ENCODE results near the gene TEX54. TPM values are rescaled to one million over a fixed set of nuclear protein-coding genes. Genes with fewer than 3 reads are reported as not detected.

The TEX54 gene
- polyA plus RNA-seq, 1 donor = not detected

DNA sequence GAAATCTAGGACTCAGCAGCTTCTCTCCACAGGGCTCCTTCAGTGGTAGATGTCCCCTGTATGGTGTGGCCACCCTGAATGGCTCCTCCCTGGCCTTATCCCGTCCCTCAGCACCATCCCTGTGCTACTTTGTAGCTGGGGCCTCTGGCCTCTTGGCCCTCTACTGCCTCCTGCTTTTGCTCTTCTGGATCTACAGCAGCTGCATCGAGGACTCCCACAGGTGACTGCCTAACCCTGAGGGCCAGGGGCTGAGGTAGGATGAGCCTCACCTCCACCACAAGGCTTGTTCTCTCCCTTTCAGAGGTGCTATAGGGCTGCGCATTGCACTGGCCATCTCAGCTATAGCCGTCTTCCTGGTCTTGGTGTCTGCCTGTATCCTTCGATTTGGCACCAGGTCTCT is 43.6 kb downstream of the TEX54 start:
- DNase-seq (ENCODE audit: low read depth) = no peak

DNA sequence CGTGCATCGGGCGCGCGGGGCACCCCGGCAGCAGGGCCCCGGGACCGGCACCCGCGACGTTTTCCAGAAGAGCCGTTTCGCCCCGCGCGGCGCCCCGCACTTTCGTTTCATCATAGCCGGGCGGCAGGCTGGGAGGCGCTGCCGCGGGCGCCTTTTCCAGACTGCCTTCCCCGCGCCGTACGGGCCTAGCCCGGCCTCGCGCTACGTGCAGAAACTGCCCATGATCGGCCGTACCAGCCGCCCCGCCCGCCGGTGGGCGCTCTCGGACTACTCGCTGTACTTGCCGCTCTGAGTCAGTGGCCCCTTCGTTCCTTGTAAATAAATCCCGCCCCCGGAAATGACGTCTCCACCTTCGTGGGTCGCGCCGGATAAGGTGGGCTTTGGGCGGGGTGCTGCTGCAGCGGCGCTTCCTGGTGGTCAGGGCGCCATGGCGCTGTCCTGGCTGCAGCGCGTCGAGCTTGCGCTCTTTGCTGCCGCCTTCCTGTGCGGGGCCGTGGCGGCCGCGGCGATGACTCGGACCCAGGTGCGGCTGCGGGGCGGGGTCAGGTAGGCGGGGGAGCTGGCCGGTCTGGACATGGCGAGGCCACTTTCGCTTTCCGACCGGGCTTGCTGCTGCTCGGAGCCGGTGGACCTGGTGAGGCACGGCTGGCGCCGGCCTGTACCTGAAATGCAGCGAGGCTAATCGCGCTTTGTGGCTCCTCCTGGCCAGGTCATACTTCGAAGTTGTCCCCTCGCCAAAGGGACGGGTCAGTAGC is 45.5 kb downstream of the TEX54 start, which contains the start of gene TMEM179B:
TMEM179B (plus strand) TSS at position 398 of the 755 bp plus-strand sequence; CDS start at position 428, 30 bp downstream.
- peak; percentile 94 for DNase-seq (ENCODE audit: low read depth)

DNA sequence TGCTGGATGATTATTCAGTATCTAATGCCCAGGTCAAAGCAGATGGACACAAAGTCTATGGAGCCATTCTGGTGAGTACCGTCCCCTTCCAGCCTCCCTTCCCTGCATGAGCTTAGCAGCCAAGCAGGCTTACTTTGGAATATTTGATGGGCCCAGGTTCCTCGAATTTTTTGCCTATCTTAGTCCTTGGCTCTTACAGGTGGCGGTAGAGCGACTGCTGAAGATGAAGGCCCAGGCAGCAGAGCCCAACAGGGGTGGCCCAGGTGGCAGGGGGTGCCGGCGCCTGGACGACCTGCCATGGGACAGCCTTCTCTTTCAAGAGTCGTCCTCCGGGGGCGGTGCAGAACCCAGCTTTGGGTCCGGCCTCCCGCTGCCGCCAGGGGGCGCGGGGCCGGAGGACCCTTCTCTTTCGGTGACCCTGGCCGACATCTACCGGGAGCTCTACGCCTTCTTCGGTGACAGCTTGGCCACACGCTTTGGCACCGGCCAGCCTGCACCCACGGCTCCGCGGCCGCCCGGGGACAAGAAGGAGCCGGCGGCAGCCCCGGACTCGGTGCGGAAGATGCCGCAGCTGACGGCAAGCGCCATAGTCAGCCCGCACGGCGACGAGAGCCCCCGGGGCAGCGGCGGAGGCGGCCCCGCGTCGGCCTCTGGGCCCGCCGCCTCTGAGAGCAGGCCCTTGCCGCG is 46.2 kb downstream of the TEX54 start:
- peak; percentile 60 for DNase-seq (ENCODE audit: low read depth)

DNA sequence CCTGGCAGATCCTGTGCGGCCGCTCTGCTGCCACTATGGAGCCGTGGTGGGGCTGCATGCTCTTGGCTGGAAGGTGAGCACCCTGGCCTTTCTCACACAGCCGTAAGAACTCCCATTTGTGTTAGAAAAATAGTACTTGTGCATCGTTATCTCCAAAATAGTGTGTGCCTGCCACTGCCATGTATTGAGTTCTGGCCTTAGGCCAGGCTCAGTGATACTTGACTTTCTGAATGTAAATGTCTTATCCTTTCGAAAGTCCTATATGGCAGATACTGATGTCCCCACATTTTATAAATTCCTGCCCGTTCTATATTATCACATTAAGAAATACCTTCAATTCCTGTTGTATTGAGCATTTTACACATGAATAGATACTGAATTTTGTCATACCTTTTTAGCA is 49.9 kb downstream of the TEX54 start:
- DNase-seq (ENCODE audit: low read depth) = no peak

Other genes with a start within 250 kb of the TEX54 start
- 11.2 TPM for gene TUT1, start 241.3 kb downstream of the TEX54 start, polyA plus RNA-seq (ENCODE audit: insufficient read length)
- 38.7 TPM for gene MTA2, start 231.0 kb downstream of the TEX54 start, polyA plus RNA-seq (ENCODE audit: insufficient read length)
- gene EML3, start 220.1 kb downstream of the TEX54 start, polyA plus RNA-seq (ENCODE audit: insufficient read length) = 15.3 TPM
- gene ROM1, start 219.6 kb downstream of the TEX54 start, polyA plus RNA-seq (ENCODE audit: insufficient read length) = 1.4 TPM
- gene B3GAT3, start 210.9 kb downstream of the TEX54 start, polyA plus RNA-seq (ENCODE audit: insufficient read length) = 21.9 TPM
- 142 TPM for gene GANAB, start 186.2 kb downstream of the TEX54 start, polyA plus RNA-seq (ENCODE audit: insufficient read length)
- 10.9 TPM for gene INTS5, start 179.5 kb downstream of the TEX54 start, polyA plus RNA-seq (ENCODE audit: insufficient read length)
- gene C11orf98, start 167.6 kb downstream of the TEX54 start, polyA plus RNA-seq (ENCODE audit: insufficient read length) = 29.4 TPM
- gene CSKMT, start 167.5 kb downstream of the TEX54 start, polyA plus RNA-seq (ENCODE audit: insufficient read length) = 2.8 TPM
- 5.5 TPM for gene UQCC3, start 161.2 kb downstream of the TEX54 start, polyA plus RNA-seq (ENCODE audit: insufficient read length)
- 5.8 TPM for gene LBHD1, start 160.6 kb downstream of the TEX54 start, polyA plus RNA-seq (ENCODE audit: insufficient read length)
- 145 TPM for gene UBXN1, start 153.8 kb downstream of the TEX54 start, polyA plus RNA-seq (ENCODE audit: insufficient read length)
- 18.8 TPM for gene LRRN4CL, start 143.3 kb downstream of the TEX54 start, polyA plus RNA-seq (ENCODE audit: insufficient read length)
- 16.5 TPM for gene BSCL2, start 125.4 kb downstream of the TEX54 start, polyA plus RNA-seq (ENCODE audit: insufficient read length)
- gene GNG3, start 125.2 kb downstream of the TEX54 start, polyA plus RNA-seq (ENCODE audit: insufficient read length) = 0.68 TPM
- gene HNRNPUL2, start 105.4 kb downstream of the TEX54 start, polyA plus RNA-seq (ENCODE audit: insufficient read length) = 41.3 TPM
- 28.2 TPM for gene TTC9C, start 104.4 kb downstream of the TEX54 start, polyA plus RNA-seq (ENCODE audit: insufficient read length)
- gene ZBTB3, start 78.7 kb downstream of the TEX54 start, polyA plus RNA-seq (ENCODE audit: insufficient read length) = 4.1 TPM
- 83.2 TPM for gene POLR2G, start 71.3 kb downstream of the TEX54 start, polyA plus RNA-seq (ENCODE audit: insufficient read length)
- 17.0 TPM for gene TAF6L, start 61.4 kb downstream of the TEX54 start, polyA plus RNA-seq (ENCODE audit: insufficient read length)
- 27.2 TPM for gene TMEM179B, start 45.4 kb downstream of the TEX54 start, polyA plus RNA-seq (ENCODE audit: insufficient read length)
- 15.5 TPM for gene TMEM223, start 40.8 kb downstream of the TEX54 start, polyA plus RNA-seq (ENCODE audit: insufficient read length)
- 64.5 TPM for gene NXF1, start 27.4 kb downstream of the TEX54 start, polyA plus RNA-seq (ENCODE audit: insufficient read length)
- 32.0 TPM for gene STX5, start 790 bp downstream of the TEX54 start, polyA plus RNA-seq (ENCODE audit: insufficient read length)
- gene WDR74, start 6.7 kb upstream of the TEX54 start, polyA plus RNA-seq (ENCODE audit: insufficient read length) = 33.1 TPM
- gene SLC3A2, start 48.1 kb upstream of the TEX54 start, polyA plus RNA-seq (ENCODE audit: insufficient read length) = 29.9 TPM
- 0.09 TPM for gene CHRM1, start 88.5 kb upstream of the TEX54 start, polyA plus RNA-seq (ENCODE audit: insufficient read length)
- gene SLC22A6, start 152.1 kb upstream of the TEX54 start, polyA plus RNA-seq (ENCODE audit: insufficient read length) = not detected
- gene SLC22A8, start 183.0 kb upstream of the TEX54 start, polyA plus RNA-seq (ENCODE audit: insufficient read length) = not detected